ENCODE data around the gene NHS.

- no peak for TF ChIP-seq CTCF (CRISPR knock-in tag; IDR thresholded peaks at IDR 0.05)
- no peak for TF ChIP-seq LRRFIP1 (CRISPR knock-in tag; conservative IDR thresholded peaks at IDR 0.05)
- TF ChIP-seq POLR2A (IDR thresholded peaks at IDR 0.05; ENCODE audit: insufficient read depth in 1 of 2, low read depth in 2 of 2, low read length in 2 of 2) = no peak
- no peak for TF ChIP-seq JUN (CRISPR knock-in tag; IDR thresholded peaks at IDR 0.05)
- TF ChIP-seq ZNF703 (CRISPR knock-in tag; IDR thresholded peaks at IDR 0.05; ENCODE audit: borderline replicate concordance) = no peak
- no peak for TF ChIP-seq TARDBP (CRISPR knock-in tag; IDR thresholded peaks at IDR 0.05)
- TF ChIP-seq ZBTB1 (CRISPR knock-in tag; IDR thresholded peaks at IDR 0.05; ENCODE audit: borderline replicate concordance) = no peak
- no peak for TF ChIP-seq RFX5 (IDR thresholded peaks at IDR 0.05; ENCODE audit: low read depth, low read length)
- TF ChIP-seq SAP130 (CRISPR knock-in tag; IDR thresholded peaks at IDR 0.05; ENCODE audit: low read depth) = no peak
- no peak for TF ChIP-seq MTA3 (CRISPR knock-in tag; IDR thresholded peaks at IDR 0.05)
- no peak for TF ChIP-seq CBX1 (IDR thresholded peaks at IDR 0.05; ENCODE audit: low read depth)
- no peak for TF ChIP-seq ZNF704 (CRISPR knock-in tag; IDR thresholded peaks at IDR 0.05; ENCODE audit: borderline replicate concordance)
- no peak for TF ChIP-seq NFKBIZ (CRISPR knock-in tag; IDR thresholded peaks at IDR 0.05)
These were observed 98.0 kb downstream of the NHS start for GRCh38 chrX:17473021-17473420.
